Heart right ventricle (tissue), 16 donors: ENCODE measurements around the gene MYRF. TPM values are rescaled to one million over a fixed set of nuclear protein-coding genes. Genes with fewer than 3 reads are reported as not detected.

Experiments
- ATAC-seq, 8 donors: fragments of 200-7000 bp; cut with Tn5 transposase; one replicate each; pipeline ENCODE4 v1.9.1; 2020; ENCODE audit warnings: mild to moderate bottlenecking in 8 of 8, moderate library complexity in 8 of 8, moderate number of reproducible peaks in 1 of 8
- DNase-seq, 2 donors: peaks; one replicate each; pipeline ENCODE4 v3.0.0-alpha.2; 2020
- H3K27ac ChIP-seq, 10 donors: fragments of 200-600 bp; sonication (generic) in 2 of 10; one replicate each; pipeline versions ENCODE4 v1.5.0 to v1.8.0; 2020 to 2022; ENCODE audit warnings: mild to moderate bottlenecking in 3 of 10
- H3K27me3 ChIP-seq, 7 donors: fragments of 200-600 bp; one replicate each; pipeline ENCODE4 v1.8.0; 2021 to 2022; ENCODE audit warnings: mild to moderate bottlenecking in 2 of 7
- H3K36me3 ChIP-seq, 9 donors: fragments of 200-600 bp; sonication (generic) in 1 of 9; one replicate each; pipeline versions ENCODE4 v1.5.0 to v1.8.0; 2020 to 2022; ENCODE audit warnings: mild to moderate bottlenecking in 2 of 9
- H3K4me1 ChIP-seq, 9 donors: fragments of 200-600 bp; sonication (generic) in 1 of 9; one replicate each; pipeline versions ENCODE4 v1.5.0 to v1.8.0; 2020 to 2022; ENCODE audit warnings: mild to moderate bottlenecking in 4 of 9
- H3K4me3 ChIP-seq, 10 donors: fragments of 200-600 bp; sonication (generic) in 2 of 10; one replicate each; pipeline versions ENCODE4 v1.5.0 to v1.8.0; 2020 to 2022; ENCODE audit warnings: mild to moderate bottlenecking in 7 of 10, moderate library complexity in 2 of 10
- H3K9me3 ChIP-seq, 11 donors: fragments of 200-600 bp in 10 of 11; sonication (generic) in 2 of 11; one replicate each; pipeline versions ENCODE4 v1.5.0 to v1.8.0; 2013 to 2022; ENCODE audit warnings: mild to moderate bottlenecking in 2 of 11, control low read depth in 1 of 11, moderate library complexity in 1 of 11
- CTCF ChIP-seq, 9 donors: fragments of 200-600 bp; sonication (generic) in 2 of 9; IDR thresholded peaks; one replicate each; pipeline versions ENCODE4 v1.5.0 to v1.8.0; 2021 to 2022; ENCODE audit warnings: antibody characterized with exemption in 9 of 9, mild to moderate bottlenecking in 5 of 9, moderate library complexity in 1 of 9
- WGBS, 2 donors: extraction: QIAGEN DNeasy Blood & Tissue Kit; methylation state at CpG; one replicate each; pipeline ENCODE4 v1.1.7; 2013; ENCODE audit warnings: inconsistent platforms in 1 of 2; 5-methylcytosine and 5-hydroxymethylcytosine counted together
- intact Hi-C, 10 donors: fragments of 100-400 bp; cut with DNase I; formaldehyde crosslinking; loops; one replicate each; pipeline versions ENCODE4 v1.11.1 to v1.14.2; 2022
- polyA plus RNA-seq, 2 donors: library from polyadenylated mRNA; stranded (reverse); fragments of 200-250 nt; gene quantifications; one replicate each; pipeline ENCODE4 v1.2.3, GENCODE V29; 2013
- total RNA-seq, 10 donors: library from RNA; stranded (reverse); fragmentation: NEBNext Ultra II Directional in 3 of 10; extraction: Animal tissue kit (Norgen Biotek cat#: 25700) in 3 of 10; gene quantifications; one replicate each; pipeline versions ENCODE4 v1.2.1 to v1.2.4, GENCODE V29; 2021 to 2023
- donor health status: Arrhythmogenic right ventricular cardiomyopathy.
- donor health status: ischemic (EF 13 %, LVEDD 7.1; RV severe dilation, severe dysfunction).
- donor health status: healthy with polysubstance abuse.
- donor health status: DM: no; HTN: yes; CAD: no.
- donor health status: DM: no; HTN: no; CAD: no.
- donor health status: ischemic (EF 25% LVEDD 6.9; RV normal size, moderate dysfunction).
- donor health status: ischemic (EF 25% LVEDD 5.7; RV mildly dilated, moderate dysfunction).
- donor health status: healthy.
- donor health status: DM: yes; HTN: yes; CAD: no.
- donor health status: Ischemic cardiomyopathy.
- donor health status: ischemic (EF 35%, LVEDD 5.7; RV mildly dilated, moderate dysfunction).
- donor health status: nonischemic (EF 11% LVEDD 7.7; RV severe dilation, severe dysfunction).
- donor health status: DM: yes; HTN: yes; CAD: no.
- donor health status: PGD.
- donor health status: ischemic (EF 29% LVEDD 5.4; RV normal size, mild dysfunction).
- donor health status: nonischemic (EF 23%, LVEDD 6.1; RV moderate dilation, normal function).

The MYRF gene
- total and polyA plus RNA-seq, 12 donors: 0.13 to 1.2 (median 0.26) TPM

GRCh38 chr11:61753672-61754071 lies 1.2 kb downstream of the MYRF start:
- no peak for ATAC-seq
- 91 to 94% methylated on average over 5 of the region's 5 CpGs for WGBS, 2 donors
- H3K27ac ChIP-seq: no peak overlapping the region
- no peak overlapping the region for H3K4me3 ChIP-seq
- no peaks in the 10 kb centered on the region for H3K9me3 ChIP-seq
- H3K36me3 ChIP-seq: no peaks in the 10 kb centered on the region
- H3K27me3 ChIP-seq: peaks cover 0 to 36% (median 5%) of the 10 kb centered on the region in 7 donors
- TF ChIP-seq CTCF (IDR thresholded peaks at IDR 0.05): no peak
- peaks cover 0 to 23% (median 4%) of the 10 kb centered on the region in 9 donors for H3K4me1 ChIP-seq
- no peak for DNase-seq
- intact Hi-C loops: loop anchor here in 2 of 10 donors (5.0 kb wide), 1 partner anchor 354 kb away; no protein-coding TSS in a partner anchor

- DNase-seq (no peak), ATAC-seq (peak in 2 of 8 donors; percentile 3 to 28)
- intact Hi-C loops: loop anchor here in 2 of 10 donors (5.0 kb wide), 1 partner anchor 352 kb away; no protein-coding TSS in a partner anchor
- H3K27me3 ChIP-seq: peaks cover 0 to 31% (median 5%) of the 10 kb centered on the region in 7 donors
- H3K4me1 ChIP-seq: peaks cover 0 to 21% (median 4%) of the 10 kb centered on the region in 9 donors
- H3K36me3 ChIP-seq: no peaks in the 10 kb centered on the region
- no peak for TF ChIP-seq CTCF (IDR thresholded peaks at IDR 0.05)
- no peak overlapping the region for H3K4me3 ChIP-seq
- 85 to 89% methylated on average over 31 of the region's 31 CpGs for WGBS, 2 donors
- no peak overlapping the region for H3K27ac ChIP-seq
- H3K9me3 ChIP-seq: no peaks in the 10 kb centered on the region
Observed at GRCh38 chr11:61754534-61755482, 2.4 kb downstream of the MYRF start.

- no peak for TF ChIP-seq CTCF (IDR thresholded peaks at IDR 0.05)
- Histone ChIP-seq H3K27ac (no peak overlapping the region), H3K4me3 (no peak overlapping the region), H3K27me3 (peaks cover 0 to 24% (median 5%) of the 10 kb centered on the region in 7 donors), H3K4me1 (peaks cover 0 to 18% (median 4%) of the 10 kb centered on the region in 9 donors), H3K9me3 (no peaks in the 10 kb centered on the region), H3K36me3 (no peaks in the 10 kb centered on the region)
- DNase-seq (no peak), ATAC-seq (no peak)
- 75 to 85% methylated on average over 4 of the region's 4 CpGs for WGBS, 2 donors
- intact Hi-C loops: no loop called here
Observed at GRCh38 chr11:61756147-61756451, 3.7 kb downstream of the MYRF start.

- peak overlapping the region in 1 of 10 donors; percentile 26 for H3K27ac ChIP-seq
- ATAC-seq (no peak), DNase-seq (no peak)
- peaks cover 0 to 19% (median 6%) of the 10 kb centered on the region in 7 donors for H3K27me3 ChIP-seq
- intact Hi-C loops: no loop called here
- H3K9me3 ChIP-seq: no peaks in the 10 kb centered on the region
- peaks cover 0 to 18% (median 4%) of the 10 kb centered on the region in 9 donors for H3K4me1 ChIP-seq
- WGBS, 2 donors: 77 to 78% methylated on average over 9 of the region's 9 CpGs
- H3K4me3 ChIP-seq: no peak overlapping the region
- no peaks in the 10 kb centered on the region for H3K36me3 ChIP-seq
- TF ChIP-seq CTCF (IDR thresholded peaks at IDR 0.05): no peak
Observed at GRCh38 chr11:61756452-61757212, 4.2 kb downstream of the MYRF start.
